PFSK-1 (cell line): ENCODE measurements around the gene KIAA0586.

Experiments used
- FOXP2 ChIP-seq: optimal IDR thresholded peaks from 2 replicates; pipeline ENCODE3; 2011; ENCODE audit warnings: borderline replicate concordance, control low read depth, inconsistent platforms; ENCODE audit not compliant: insufficient read depth; ENCODE audit errors: extremely low read length, extremely low read depth
- POLR2AphosphoS5 ChIP-seq: IDR thresholded peaks from 2 replicates; pipeline ENCODE4 v1.6.1; 2012; ENCODE audit warnings: low read depth, mild to moderate bottlenecking, control low read depth, low read length, moderate library complexity
- REST ChIP-seq, 2 experiments: IDR thresholded peaks; 2 replicates each; pipeline versions ENCODE4 v1.6.1 to v1.8.0; 2011 to 2012; ENCODE audit warnings: low read depth in 2 of 2, low read length in 2 of 2, control low read depth in 1 of 2, inconsistent platforms in 1 of 2, mild to moderate bottlenecking in 1 of 2, moderate library complexity in 1 of 2; ENCODE audit not compliant: insufficient read depth in 1 of 2
- SIN3A ChIP-seq: IDR thresholded peaks from 2 replicates; pipeline ENCODE4 v1.6.1; 2012; ENCODE audit warnings: mild to moderate bottlenecking, low read length, moderate library complexity, borderline replicate concordance; ENCODE audit not compliant: insufficient read depth
- TAF1 ChIP-seq: IDR thresholded peaks from 2 replicates; pipeline ENCODE4 v1.6.1; 2012; ENCODE audit warnings: low read length, control low read depth, borderline replicate concordance; ENCODE audit not compliant: insufficient read depth

KIAA0586 gene

GRCh38 chr14:58464652-58465051, 37.1 kb downstream of the KIAA0586 start:
- TF ChIP-seq POLR2AphosphoS5 (no peak), SIN3A (no peak), FOXP2 (no peak), REST (IDR thresholded peaks at IDR 0.05; ENCODE audit: insufficient read depth in 1 of 2, low read depth in 2 of 2, low read length in 2 of 2) (no peak), TAF1 (no peak)

- no peak for TF ChIP-seq FOXP2
- no peak for TF ChIP-seq POLR2AphosphoS5
- TF ChIP-seq SIN3A = no peak
- no peak for TF ChIP-seq REST (IDR thresholded peaks at IDR 0.05; ENCODE audit: insufficient read depth in 1 of 2, low read depth in 2 of 2, low read length in 2 of 2)
- no peak for TF ChIP-seq TAF1
These were observed 37.9 kb downstream of the KIAA0586 start for GRCh38 chr14:58465421-58465820.

GRCh38 chr14:58466459-58466858, 38.9 kb downstream of the KIAA0586 start:
- TF ChIP-seq TAF1 = no peak
- no peak for TF ChIP-seq POLR2AphosphoS5
- TF ChIP-seq REST (IDR thresholded peaks at IDR 0.05; ENCODE audit: insufficient read depth in 1 of 2, low read depth in 2 of 2, low read length in 2 of 2) = no peak
- no peak for TF ChIP-seq FOXP2
- TF ChIP-seq SIN3A = no peak

- no peak for TF ChIP-seq FOXP2
- no peak for TF ChIP-seq REST (IDR thresholded peaks at IDR 0.05; ENCODE audit: insufficient read depth in 1 of 2, low read depth in 2 of 2, low read length in 2 of 2)
- no peak for TF ChIP-seq TAF1
- TF ChIP-seq SIN3A = no peak
- TF ChIP-seq POLR2AphosphoS5 = no peak
These were observed 40.1 kb downstream of the KIAA0586 start for GRCh38 chr14:58467575-58467974.

- no peak for TF ChIP-seq TAF1
- TF ChIP-seq SIN3A = no peak
- TF ChIP-seq REST (IDR thresholded peaks at IDR 0.05; ENCODE audit: insufficient read depth in 1 of 2, low read depth in 2 of 2, low read length in 2 of 2) = no peak
- no peak for TF ChIP-seq POLR2AphosphoS5
These were observed 41.8 kb downstream of the KIAA0586 start for GRCh38 chr14:58469309-58469708.
